ENCODE measurements around the gene MMP20.

DNA sequence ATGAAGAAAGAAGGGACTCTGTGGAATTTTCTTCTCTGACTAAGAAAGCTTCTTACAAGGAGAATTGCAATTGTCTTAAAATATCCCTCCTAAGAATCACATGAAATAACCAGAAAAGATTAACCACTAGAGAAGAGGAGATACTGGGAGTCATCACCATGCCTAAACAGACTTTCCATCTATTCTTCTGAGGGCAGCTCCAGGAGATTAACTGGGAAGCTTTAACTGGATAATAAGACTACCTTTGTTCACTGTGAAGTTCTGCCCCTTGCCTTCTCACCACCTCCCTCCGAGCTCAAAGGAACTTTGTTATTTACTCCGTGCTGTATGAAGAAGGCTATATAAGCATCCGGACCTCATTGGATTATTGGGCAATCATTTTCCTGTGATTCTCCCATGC, 70.0 kb downstream of the MMP20 start:
- TF ChIP-seq HOXB13 (CRISPR knock-in tag; IDR thresholded peaks at IDR 0.05; ENCODE audit: low read depth) (no peak), CTCF (IDR thresholded peaks at IDR 0.05) (no peak), CHD2 (IDR thresholded peaks at IDR 0.05; ENCODE audit: low read length, partially characterized antibody) (no peak), CEBPB (IDR thresholded peaks at IDR 0.05) (0 out of 4 replicates have a peak, but pooled peaks of 1 of the 2 experiments have one; percentile 17), POLR2A (IDR thresholded peaks at IDR 0.05; ENCODE audit: low read length) (no peak), ESRRA (IDR thresholded peaks at IDR 0.05; ENCODE audit: borderline replicate concordance, low read length) (no peak), RAD21 (conservative IDR thresholded peaks at IDR 0.05 in 1 of 2, IDR thresholded peaks at IDR 0.05 in 1 of 2) (no peak), ELK1 (IDR thresholded peaks at IDR 0.05; ENCODE audit: low read depth, low read length) (no peak), ZFP36 (IDR thresholded peaks at IDR 0.05; ENCODE audit: borderline replicate concordance, partially characterized antibody) (no peak)

Measured in A549 (cell line).